Astrocyte of the cerebellum (primary cell): ENCODE data around the gene DDIT4L.

Experiments used
- DNase-seq: peaks from one replicate; pipeline ENCODE4 v3.0.0-alpha.2; 2011; ENCODE audit warnings: low read depth
- H3K4me3 ChIP-seq: 2 replicates; pipeline ENCODE4 v1.5.1; 2011; ENCODE audit warnings: mild to moderate bottlenecking, low read depth, low read length, moderate library complexity
- CTCF ChIP-seq: IDR thresholded peaks from 2 replicates; pipeline ENCODE4 v1.5.1; 2012; ENCODE audit warnings: low read length, low read depth, moderate library complexity, mild to moderate bottlenecking; ENCODE audit errors: missing control alignments
- in situ Hi-C: cut with HindIII; loops from 2 replicates; pipeline ENCODE4 v1.10.0; 2017; ENCODE audit warnings: low sequenced_read_pairs

DDIT4L gene

DNA sequence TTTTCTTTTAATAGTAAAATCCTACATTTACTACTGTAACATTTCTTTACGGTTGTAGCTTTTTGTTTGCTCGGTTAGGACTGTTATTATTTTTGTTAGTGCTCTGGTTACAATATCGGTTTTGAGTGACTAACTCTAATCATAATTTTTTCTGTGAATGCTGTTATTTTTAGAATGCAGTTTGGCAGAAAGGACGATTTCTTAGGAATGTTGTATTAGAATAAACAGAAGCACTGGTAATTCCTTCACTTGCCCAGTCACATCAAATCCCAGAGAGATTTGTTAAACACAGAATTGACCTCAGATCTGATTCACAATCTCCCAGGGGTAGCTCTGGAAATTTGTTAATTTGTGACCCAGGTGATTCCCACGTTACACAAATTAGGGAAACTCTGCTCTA is 21.7 kb downstream of the DDIT4L start:
- H3K4me3 ChIP-seq = no peak overlapping the region
- in situ Hi-C loops = no loop called here
- DNase-seq = no peak
- no peak for TF ChIP-seq CTCF

DNA sequence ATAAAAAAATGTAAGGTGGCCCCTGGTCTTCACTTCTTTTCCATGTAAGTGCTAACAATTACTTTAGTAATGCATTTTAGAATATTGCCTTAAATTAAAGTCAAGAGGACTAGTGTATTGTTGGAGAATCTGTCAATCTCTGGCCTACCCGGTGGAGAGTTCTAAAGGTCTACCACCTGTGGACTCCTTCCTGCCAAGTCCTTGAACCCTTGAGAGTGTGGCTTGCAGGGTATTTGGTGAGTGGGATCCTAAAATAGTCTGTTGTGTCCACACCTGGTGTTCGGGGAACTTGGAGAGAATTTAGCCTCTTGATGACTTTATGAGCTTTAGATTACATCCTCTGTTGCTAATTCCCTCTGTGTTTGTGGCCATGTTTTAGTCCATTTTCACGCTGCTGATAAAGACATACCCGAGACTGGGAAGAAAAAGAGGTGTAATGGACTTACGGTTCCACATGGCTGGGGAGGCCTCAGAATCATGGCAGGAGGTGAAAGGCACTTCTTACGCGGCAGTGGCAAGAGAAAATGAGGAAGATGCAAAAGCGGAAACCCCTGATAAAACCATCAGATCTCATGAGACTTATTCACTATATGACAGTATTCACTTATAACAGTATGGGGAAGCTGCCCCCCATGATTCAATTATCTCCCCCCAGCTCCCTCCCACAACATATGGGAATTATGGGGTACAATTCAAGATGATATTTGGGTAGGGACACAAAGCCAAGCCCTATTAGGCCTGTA is 23.8 kb downstream of the DDIT4L start:
- no peak overlapping the region for H3K4me3 ChIP-seq
- DNase-seq = no peak
- in situ Hi-C loops = no loop called here
- TF ChIP-seq CTCF = no peak

DNA sequence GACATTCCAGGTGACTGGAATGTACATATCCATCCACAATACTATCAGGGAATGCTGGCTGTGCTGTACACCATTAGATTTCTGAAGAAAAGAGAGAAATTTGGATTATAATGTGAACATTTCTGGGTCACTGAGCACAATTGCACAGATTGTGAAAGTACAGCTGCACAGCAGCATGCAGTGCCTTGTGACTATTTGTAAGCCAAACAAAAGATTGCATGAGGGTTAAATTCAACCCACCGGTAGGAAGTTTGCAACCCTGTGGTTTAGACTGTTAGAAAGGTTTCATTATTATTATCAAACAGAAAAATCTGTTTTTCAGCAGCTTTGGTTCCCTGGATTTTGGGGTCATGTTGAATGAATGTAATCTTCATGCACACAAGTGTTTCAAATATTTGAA is 24.5 kb downstream of the DDIT4L start:
- no peak overlapping the region for H3K4me3 ChIP-seq
- TF ChIP-seq CTCF = no peak
- DNase-seq = peak; percentile 37
- in situ Hi-C loops = no loop called here

DNA sequence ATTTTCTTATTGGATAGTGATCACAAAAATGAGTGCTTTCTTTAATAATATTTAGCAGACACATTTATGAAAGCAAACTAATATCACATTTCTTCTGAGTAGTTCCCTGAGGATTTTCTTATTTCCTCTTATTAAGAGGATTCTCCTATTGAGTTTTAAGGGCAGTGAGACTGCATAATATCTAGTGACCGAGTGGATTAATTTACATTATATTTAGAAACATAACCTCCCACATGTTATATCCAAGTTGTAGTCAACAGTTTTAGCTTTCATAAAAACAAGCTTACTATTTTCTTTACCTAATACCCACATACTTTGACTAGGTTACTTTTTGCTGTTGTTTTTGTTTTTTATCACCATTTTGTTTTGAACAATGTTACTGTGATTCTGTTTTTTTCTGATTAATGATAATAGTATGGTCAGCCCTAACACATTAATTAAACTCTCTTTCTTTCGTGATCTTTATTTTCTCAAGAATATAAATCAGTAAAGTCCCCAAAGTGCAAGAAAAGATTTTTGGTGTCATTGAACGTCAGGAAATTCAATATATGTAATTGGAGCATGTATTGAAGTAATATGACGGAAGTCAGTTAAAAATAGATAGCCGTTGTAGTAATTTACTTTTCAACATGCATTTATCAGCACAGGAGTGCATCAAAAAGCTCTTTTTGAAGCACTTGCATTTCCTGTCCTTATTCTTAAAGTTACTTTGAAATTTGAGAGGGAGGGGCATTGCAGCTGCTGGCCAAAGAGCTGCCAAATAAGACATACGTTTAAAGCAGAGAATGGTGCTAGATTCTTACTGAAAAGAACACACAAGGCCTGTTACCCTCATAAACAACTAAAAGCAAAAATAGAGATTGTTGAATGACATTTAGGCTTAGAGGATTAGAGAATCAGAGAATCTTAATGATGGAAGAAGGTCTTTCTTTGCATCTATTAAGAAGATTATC is 25.2 kb downstream of the DDIT4L start:
- DNase-seq = no peak
- in situ Hi-C loops = no loop called here
- no peak overlapping the region for H3K4me3 ChIP-seq
- TF ChIP-seq CTCF = no peak

- TF ChIP-seq CTCF = no peak
- in situ Hi-C loops = no loop called here
- no peak overlapping the region for H3K4me3 ChIP-seq
- no peak for DNase-seq
These were observed 28.1 kb downstream of the DDIT4L start for GRCh38 chr4:100162027-100162685.

GRCh38 chr4:100149190-100149589 is 41.1 kb downstream of the DDIT4L start:
- H3K4me3 ChIP-seq = no peak overlapping the region
- in situ Hi-C loops = no loop called here
- no peak for DNase-seq
- no peak for TF ChIP-seq CTCF
